K562 (cell line): ENCODE data around the gene SYT3. TPM values are rescaled to one million over a fixed set of nuclear protein-coding genes. Genes with fewer than 3 reads are reported as not detected.

Source experiments
- CREB3L1 ChIP-seq: fragments of 450-650 bp; IDR thresholded peaks from 2 replicates; pipeline ENCODE4 v1.6.1; 2014; ENCODE audit warnings: low read depth, mild to moderate bottlenecking, moderate library complexity, borderline replicate concordance
- CREM ChIP-seq: IDR thresholded peaks from 2 replicates; pipeline ENCODE4 v1.6.1; 2014; ENCODE audit warnings: antibody characterized with exemption, low read depth
- HDAC1 ChIP-seq, 2 experiments: fragments of 450-650 bp; IDR thresholded peaks; 2 replicates each; pipeline ENCODE4 v1.6.1; 2016 to 2017; ENCODE audit warnings: inconsistent platforms in 1 of 2, mild to moderate bottlenecking in 1 of 2, moderate library complexity in 1 of 2
- HMGN3 ChIP-seq: IDR thresholded peaks from 2 replicates; pipeline ENCODE4 v1.6.1; 2011; ENCODE audit warnings: borderline replicate concordance, low read depth, mild to moderate bottlenecking, mixed read lengths, low read length; ENCODE audit not compliant: insufficient read length; ENCODE audit errors: extremely low read depth
- MAFK ChIP-seq: IDR thresholded peaks from 2 replicates; pipeline ENCODE4 v1.6.1; 2011; ENCODE audit warnings: low read length, improper control_type of control experiment
- MTA3 ChIP-seq: fragments of 450-650 bp; formaldehyde crosslinking; IDR thresholded peaks from 2 replicates; pipeline ENCODE4 v1.6.1; 2017; ENCODE audit warnings: mild to moderate bottlenecking, borderline replicate concordance
- NFYB ChIP-seq: IDR thresholded peaks from 2 replicates; pipeline ENCODE4 v1.6.1; 2011; ENCODE audit warnings: mild to moderate bottlenecking, moderate library complexity; ENCODE audit not compliant: insufficient read length; ENCODE audit errors: extremely low read depth
- RB1 ChIP-seq: fragments of 450-650 bp; IDR thresholded peaks from 2 replicates; pipeline ENCODE4 v1.6.1; 2017; ENCODE audit warnings: low read depth, mild to moderate bottlenecking
- RBBP5 ChIP-seq: fragments of 200-600 bp; sonication (generic); IDR thresholded peaks from 2 replicates; pipeline ENCODE4 v1.6.1; 2012; ENCODE audit warnings: borderline replicate concordance, mild to moderate bottlenecking, low read length, control low read depth, inconsistent platforms; ENCODE audit not compliant: insufficient read depth, poor library complexity, severe bottlenecking
- SIX5 ChIP-seq, 2 experiments: IDR thresholded peaks; 2 replicates each; pipeline ENCODE4 v1.6.1; 2011; ENCODE audit warnings: low read length in 2 of 2, borderline replicate concordance in 1 of 2, low read depth in 1 of 2, mild to moderate bottlenecking in 1 of 2, moderate library complexity in 1 of 2; ENCODE audit not compliant: insufficient read depth in 1 of 2
- TBL1XR1 ChIP-seq, 2 experiments: IDR thresholded peaks; 2 replicates each; pipeline ENCODE4 v1.6.1; 2012; ENCODE audit warnings: improper control_type of control experiment in 2 of 2, low read length in 2 of 2, mild to moderate bottlenecking in 1 of 2
- USF2 ChIP-seq: sonication (generic); formaldehyde crosslinking; IDR thresholded peaks from 2 replicates; pipeline ENCODE4 v1.5.0; 2020; ENCODE audit warnings: missing genetic modification reagents
- ZNF197 ChIP-seq: fragments of 200-800 bp; sonication (Bioruptor generic); IDR thresholded peaks from 2 replicates; pipeline ENCODE4 v1.6.1; 2016; ENCODE audit warnings: low read depth, missing genetic modification characterization, missing compliant biosample characterization
- ZNF224 ChIP-seq: sonication (generic); formaldehyde crosslinking; IDR thresholded peaks from 2 replicates; pipeline ENCODE4 v1.8.0; 2022; ENCODE audit warnings: mild to moderate bottlenecking, missing genetic modification reagents
- ZNF280B ChIP-seq: fragments of 250-450 bp; sonication (Bioruptor Pico); IDR thresholded peaks from 2 replicates; pipeline ENCODE4 v1.5.1; 2021; ENCODE audit warnings: mild to moderate bottlenecking
- polyA plus RNA-seq, 8 experiments: library from polyadenylated mRNA; depleted of rRNA in 4 of 8; stranded (reverse) in 5 of 8; unstranded in 3 of 8; fragments of >200 nt; fragmentation: Nextera tagmentation in 2 of 8; fragmentation: Illumina TruSeq in 1 of 8; extraction: Ambion mirVana in 2 of 8; extraction: Trizol in 1 of 8; gene quantifications; 2 replicates each; pipeline versions ENCODE4 v1.2.1 to v1.2.3, GENCODE V29; 2011 to 2014; ENCODE audit warnings: inconsistent platforms in 1 of 8, missing spikeins in 1 of 8
- total RNA-seq, 7 experiments: library from RNA; depleted of rRNA in 6 of 7; stranded (reverse); fragments of >200 nt in 6 of 7; fragmentation: Illumina TruSeq in 2 of 7; extraction: Trizol in 2 of 7; gene quantifications; 2 replicates each; pipeline versions ENCODE4 v1.2.1 to v1.2.3, GENCODE V29; 2011 to 2021; ENCODE audit warnings: low replicate concordance in 1 of 7
- TF ChIP-seq, protein P1 (sequence below), 3 experiments: fragments of 200-800 bp in 1 of 3; fragments of 250-450 bp in 1 of 3; fragments of 450-650 bp in 1 of 3; sonication (Bioruptor Pico) in 1 of 3; sonication (Bioruptor generic) in 1 of 3; formaldehyde crosslinking in 1 of 3; IDR thresholded peaks; 2 replicates each; pipeline versions ENCODE4 v1.6.1 to v1.8.0; 2016 to 2022; ENCODE audit warnings: mild to moderate bottlenecking in 2 of 3, missing genetic modification characterization in 2 of 3, missing compliant biosample characterization in 1 of 3, moderate library complexity in 1 of 3

The SYT3 gene
- total and polyA plus RNA-seq, 9 of the 15 experiments (the other 6 are each of a cell fraction or from before 2014, with no cell fraction given): 0.36 to 2.0 (median 0.54) TPM; not detected in 2

- TF ChIP-seq RB1 (peak; percentile 54; the same call in 1 of the 2 replicates), NFYB (no peak), ZNF224 (CRISPR knock-in tag) (no peak), CREB3L1 (peak; percentile 64; the same call in 1 of the 2 replicates), MTA3 (0 out of 2 replicates have a peak, but pooled peaks have one; percentile 33), TBL1XR1 (IDR thresholded peaks at IDR 0.05; ENCODE audit: low read length in 2 of 2) (0 out of 4 replicates have a peak, but pooled peaks of 1 of the 2 experiments have one; percentile 22), HDAC1 (IDR thresholded peaks at IDR 0.05) (peak in 1 of 2 experiments; percentile 44; a peak in 1 of 4 replicates), USF2 (CRISPR knock-in tag) (0 out of 2 replicates have a peak, but pooled peaks have one; percentile 19), HMGN3 (peak; percentile 25), CREM (peak; percentile 65), SIX5 (IDR thresholded peaks at IDR 0.05; ENCODE audit: borderline replicate concordance in 1 of 2, insufficient read depth in 1 of 2, low read depth in 1 of 2, low read length in 2 of 2) (peak; percentile 92 to 95), ZNF197 (peak; percentile 87; the same call in 1 of the 2 replicates), RBBP5 (no peak), ZNF280B (CRISPR knock-in tag) (no peak), MAFK (no peak)
- TF ChIP-seq, protein P1, sequence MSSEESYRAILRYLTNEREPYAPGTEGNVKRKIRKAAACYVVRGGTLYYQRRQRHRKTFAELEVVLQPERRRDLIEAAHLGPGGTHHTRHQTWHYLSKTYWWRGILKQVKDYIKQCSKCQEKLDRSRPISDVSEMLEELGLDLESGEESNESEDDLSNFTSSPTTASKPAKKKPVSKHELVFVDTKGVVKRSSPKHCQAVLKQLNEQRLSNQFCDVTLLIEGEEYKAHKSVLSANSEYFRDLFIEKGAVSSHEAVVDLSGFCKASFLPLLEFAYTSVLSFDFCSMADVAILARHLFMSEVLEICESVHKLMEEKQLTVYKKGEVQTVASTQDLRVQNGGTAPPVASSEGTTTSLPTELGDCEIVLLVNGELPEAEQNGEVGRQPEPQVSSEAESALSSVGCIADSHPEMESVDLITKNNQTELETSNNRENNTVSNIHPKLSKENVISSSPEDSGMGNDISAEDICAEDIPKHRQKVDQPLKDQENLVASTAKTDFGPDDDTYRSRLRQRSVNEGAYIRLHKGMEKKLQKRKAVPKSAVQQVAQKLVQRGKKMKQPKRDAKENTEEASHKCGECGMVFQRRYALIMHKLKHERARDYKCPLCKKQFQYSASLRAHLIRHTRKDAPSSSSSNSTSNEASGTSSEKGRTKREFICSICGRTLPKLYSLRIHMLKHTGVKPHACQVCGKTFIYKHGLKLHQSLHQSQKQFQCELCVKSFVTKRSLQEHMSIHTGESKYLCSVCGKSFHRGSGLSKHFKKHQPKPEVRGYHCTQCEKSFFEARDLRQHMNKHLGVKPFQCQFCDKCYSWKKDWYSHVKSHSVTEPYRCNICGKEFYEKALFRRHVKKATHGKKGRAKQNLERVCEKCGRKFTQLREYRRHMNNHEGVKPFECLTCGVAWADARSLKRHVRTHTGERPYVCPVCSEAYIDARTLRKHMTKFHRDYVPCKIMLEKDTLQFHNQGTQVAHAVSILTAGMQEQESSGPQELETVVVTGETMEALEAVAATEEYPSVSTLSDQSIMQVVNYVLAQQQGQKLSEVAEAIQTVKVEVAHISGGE (CRISPR knock-in tag; IDR thresholded peaks at IDR 0.05): peak in 1 of 3 experiments; percentile 70; a peak in 1 of 6 replicates
Observed at GRCh38 chr19:50639121-50640112, at the start of gene SYT3 (continued).
